GM21390 (cell line): Measurements from ENCODE around the gene AKR1E2.
"Not testable (repeated sequence)": the region's sequence is repeated elsewhere in the genome, so short reads cannot be mapped to it uniquely, and the experiment has no call there.

Experiments used
- ATAC-seq: cut with Tn5 transposase; IDR thresholded peaks from one replicate; pipeline ENCODE4 v1.9.1; 2021; ENCODE audit not compliant: unreplicated experiment

Gene AKR1E2

DNA sequence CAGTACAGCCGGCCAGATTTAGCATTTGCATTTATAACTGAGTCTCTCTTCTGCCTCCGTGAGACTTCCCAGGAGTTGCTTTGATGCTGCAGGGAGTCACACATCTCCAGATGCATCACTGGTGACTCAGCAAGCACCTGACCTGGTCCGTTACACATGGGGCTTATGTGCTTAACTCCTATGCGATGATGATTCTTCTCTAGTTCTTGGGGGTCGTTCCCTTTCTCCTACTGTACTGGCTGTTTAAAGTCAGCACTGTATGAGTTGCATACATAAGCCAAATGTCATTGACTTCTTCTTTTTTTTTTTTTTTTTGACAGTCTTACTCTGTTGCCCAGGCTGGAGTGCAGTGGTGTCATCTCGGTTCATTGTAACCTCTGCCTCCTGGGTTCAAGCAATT is 13.0 kb upstream of the AKR1E2 start:
- no peak for ATAC-seq

GRCh38 chr10:4813496-4813895 is 12.5 kb upstream of the AKR1E2 start:
- ATAC-seq: no peak

- ATAC-seq: not testable (repeated sequence)
These were observed 10.3 kb upstream of the AKR1E2 start for GRCh38 chr10:4815646-4816180.

- ATAC-seq: no peak
These were observed 9.0 kb upstream of the AKR1E2 start for GRCh38 chr10:4816966-4817365.

GRCh38 chr10:4819067-4819466 is 6.9 kb upstream of the AKR1E2 start:
- ATAC-seq: no peak

- ATAC-seq: no peak
These were observed 6.3 kb upstream of the AKR1E2 start for GRCh38 chr10:4819707-4820106.

GRCh38 chr10:4820804-4821401 is 5.1 kb upstream of the AKR1E2 start:
- no peak for ATAC-seq

- ATAC-seq: no peak
These were observed 3.8 kb upstream of the AKR1E2 start for GRCh38 chr10:4822208-4822607.

- no peak for ATAC-seq
These were observed 1.2 kb upstream of the AKR1E2 start for GRCh38 chr10:4824791-4825310.

DNA sequence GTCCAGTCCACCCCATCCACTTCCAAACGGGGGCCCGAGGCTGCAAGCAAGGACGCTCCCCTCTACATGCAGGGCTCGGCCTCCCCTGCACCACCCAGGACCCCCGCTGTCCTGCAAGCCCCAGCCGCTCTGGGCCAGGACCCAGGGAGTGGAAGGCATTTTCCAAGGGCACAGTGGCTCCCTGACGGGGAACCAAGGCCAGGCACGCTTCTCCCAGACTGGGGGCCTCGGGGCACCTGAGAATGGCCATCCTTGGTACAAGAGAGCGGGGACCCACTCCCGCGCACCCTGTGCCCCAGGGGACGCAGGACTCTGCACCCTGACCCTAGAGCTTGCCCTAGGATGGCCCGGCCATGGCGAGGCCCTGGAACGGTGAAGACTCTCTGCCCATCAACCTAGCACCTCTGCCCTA is 545 bp upstream of the AKR1E2 start:
- ATAC-seq: no peak

DNA sequence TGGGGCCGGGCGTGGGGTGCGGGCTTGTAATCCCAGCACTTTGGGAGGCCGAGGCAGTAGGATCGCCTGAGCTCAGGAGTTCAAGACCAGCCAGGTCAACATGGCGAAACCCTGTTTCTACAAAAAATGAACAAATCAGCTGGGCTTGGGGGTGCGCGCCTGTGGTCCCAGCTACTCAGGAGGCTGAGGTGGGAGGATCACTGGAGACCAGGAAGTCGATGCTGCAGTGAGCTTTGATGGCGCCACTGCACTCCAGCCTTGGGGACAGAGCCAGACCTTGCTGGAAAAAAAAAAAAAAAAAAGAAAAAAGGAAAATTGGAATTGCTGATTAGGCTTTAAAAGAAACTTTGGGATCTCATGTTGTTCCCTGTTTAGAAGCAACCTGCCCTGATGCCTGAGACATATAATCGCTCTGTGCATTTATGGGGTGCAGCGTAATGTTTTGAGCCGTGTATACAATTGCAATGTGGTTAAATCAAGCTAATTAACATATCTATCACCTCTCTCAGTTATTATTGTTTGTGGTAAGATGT is 851 bp downstream of the AKR1E2 start:
- no peak for ATAC-seq

DNA sequence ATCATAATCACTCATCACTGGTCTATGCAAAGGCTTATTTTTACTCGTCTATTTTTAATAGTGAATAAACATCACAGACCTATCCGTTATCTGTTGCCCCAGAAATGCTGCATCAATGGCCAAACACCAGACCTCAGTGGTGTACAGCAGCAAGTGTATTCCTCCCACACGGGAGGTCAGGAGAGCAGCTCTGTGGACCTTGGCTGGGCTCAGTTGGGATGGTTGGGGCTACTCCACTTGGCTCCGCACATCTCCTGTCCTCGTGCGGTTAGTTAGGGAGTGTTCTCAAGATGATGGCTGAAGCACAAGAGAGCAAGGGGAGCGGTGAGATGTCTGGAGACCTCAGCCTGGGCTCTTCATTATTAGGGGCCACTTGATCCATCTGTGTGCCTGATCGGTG is 2.0 kb downstream of the AKR1E2 start:
- no peak for ATAC-seq

DNA sequence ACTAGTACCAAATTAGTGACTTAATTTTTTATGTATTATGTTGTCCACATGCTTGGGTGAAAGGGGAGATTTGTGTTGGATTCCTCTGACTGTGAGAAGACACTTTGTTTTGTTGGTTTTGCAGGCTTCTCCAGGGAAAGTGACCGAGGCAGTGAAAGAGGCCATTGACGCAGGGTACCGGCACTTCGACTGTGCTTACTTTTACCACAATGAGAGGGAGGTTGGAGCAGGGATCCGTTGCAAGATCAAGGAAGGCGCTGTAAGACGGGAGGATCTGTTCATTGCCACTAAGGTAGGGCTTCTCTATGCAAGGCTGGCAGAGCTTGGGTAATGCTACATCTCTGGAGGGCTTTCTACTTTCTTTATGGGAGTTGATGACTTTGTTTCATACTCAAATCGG is 4.5 kb downstream of the AKR1E2 start:
- no peak for ATAC-seq

GRCh38 chr10:4831091-4831490 is 5.1 kb downstream of the AKR1E2 start:
- no peak for ATAC-seq

DNA sequence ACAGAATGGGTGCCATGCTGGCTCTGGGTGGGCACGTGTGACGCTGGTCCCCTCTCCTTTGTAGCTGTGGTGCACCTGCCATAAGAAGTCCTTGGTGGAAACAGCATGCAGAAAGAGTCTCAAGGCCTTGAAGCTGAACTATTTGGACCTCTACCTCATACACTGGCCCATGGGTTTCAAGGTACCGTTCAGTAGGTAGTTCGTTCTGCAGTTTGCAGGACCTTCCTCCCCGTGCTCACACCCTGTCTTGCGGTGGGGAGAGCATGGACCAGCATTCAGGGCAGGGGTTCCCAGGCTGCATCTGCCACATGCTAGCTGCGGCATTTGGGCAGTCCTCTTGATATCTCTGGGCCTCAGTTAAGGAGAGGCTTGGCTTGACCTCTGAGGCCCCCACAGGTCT is 7.3 kb downstream of the AKR1E2 start:
- ATAC-seq: no peak

- no peak for ATAC-seq
These were observed 8.9 kb downstream of the AKR1E2 start for GRCh38 chr10:4834898-4835405.

GRCh38 chr10:4835494-4835918 is 9.5 kb downstream of the AKR1E2 start:
- no peak for ATAC-seq

GRCh38 chr10:4836416-4836969 is 10.5 kb downstream of the AKR1E2 start:
- no peak for ATAC-seq

DNA sequence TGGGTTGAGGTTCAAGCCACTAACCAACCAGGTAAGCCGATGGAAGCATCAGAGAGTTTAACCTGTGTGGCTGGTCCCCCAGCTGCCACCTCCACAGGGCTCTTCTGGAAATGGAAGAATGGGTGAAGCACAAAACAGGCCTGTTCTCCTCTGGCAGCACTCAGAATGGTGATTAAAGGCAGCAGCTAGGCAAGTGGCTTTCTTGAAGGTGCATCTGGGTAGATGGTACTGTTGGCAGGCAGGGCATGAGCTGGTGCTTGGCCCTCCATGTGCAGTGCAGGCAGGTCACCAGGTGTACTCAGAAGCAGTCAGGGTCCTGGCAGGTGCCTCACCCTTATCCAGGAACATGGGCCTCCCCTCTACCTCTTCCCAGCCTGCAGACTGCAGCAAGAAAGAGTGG is 11.5 kb downstream of the AKR1E2 start:
- ATAC-seq: no peak

DNA sequence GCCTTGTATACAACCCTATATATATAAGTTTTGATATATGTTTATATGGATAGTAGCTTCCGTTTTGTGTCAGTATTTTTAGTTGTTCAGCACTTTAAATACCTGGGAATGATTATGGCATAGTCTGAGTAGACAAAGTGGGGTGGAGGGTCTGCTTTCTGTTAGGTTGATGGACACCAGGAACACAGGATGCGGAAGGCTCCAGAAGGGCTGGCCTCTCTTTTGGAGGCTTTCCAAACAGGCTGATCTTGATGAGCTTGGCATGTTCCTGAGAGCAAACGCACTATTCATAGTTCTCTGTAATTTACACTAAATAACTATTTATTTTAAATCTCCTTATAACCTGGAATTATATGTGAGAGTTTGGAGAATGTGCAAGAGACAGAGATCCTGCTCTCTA is 12.7 kb downstream of the AKR1E2 start:
- ATAC-seq: no peak

DNA sequence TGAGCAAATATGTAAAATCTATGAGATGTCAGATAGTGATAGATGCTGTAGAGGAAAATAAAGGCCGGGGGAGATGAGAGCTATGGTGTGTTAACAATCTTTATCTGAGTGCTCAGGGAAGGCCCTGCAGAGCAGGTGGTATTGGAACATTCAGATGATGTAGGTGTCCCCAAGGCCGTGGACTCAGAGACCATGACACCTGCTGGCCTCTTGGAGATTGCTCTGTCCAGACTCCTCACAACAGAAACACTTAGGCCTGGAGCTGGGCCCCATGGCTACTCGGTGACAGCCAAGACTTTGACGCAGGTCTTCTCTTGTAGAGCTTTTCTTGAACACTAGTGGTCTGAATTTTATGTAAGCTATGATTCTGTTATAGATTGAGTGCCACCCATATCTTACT is 13.3 kb downstream of the AKR1E2 start:
- no peak for ATAC-seq

DNA sequence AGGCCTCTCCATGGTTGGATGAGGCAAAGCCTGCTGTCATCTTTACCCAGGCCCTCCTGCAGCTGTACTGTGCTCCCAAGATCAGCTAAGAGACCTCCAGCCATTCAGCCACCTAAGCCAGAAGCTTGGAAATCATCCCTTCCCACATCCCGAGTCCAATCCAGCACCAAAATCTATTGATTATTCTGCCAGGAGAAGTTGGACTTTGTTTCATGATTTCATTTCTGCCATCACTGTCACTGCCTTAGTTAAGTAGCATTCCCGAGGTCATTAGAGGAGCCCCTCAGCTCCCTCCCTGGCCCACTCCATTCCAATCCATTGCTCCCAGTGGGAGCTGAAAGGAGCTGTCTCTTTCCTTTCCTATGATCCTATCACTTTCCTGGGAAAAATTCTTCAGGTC is 14.1 kb downstream of the AKR1E2 start:
- no peak for ATAC-seq
